K562 (cell line): ENCODE measurements around the gene SEMA3F. TPM values are rescaled to one million over a fixed set of nuclear protein-coding genes. Genes with fewer than 3 reads are reported as not detected.

Experiments
- ATAC-seq: fragments of 200-7000 bp; cut with Tn5 transposase; 3 replicates; pipeline ENCODE4 v1.9.1; 2020; ENCODE audit warnings: moderate library complexity
- BruUV-seq: library from RNA; stranded (reverse); fragments of 400-500 nt; replicated peaks from 2 replicates; lab custom pipeline; 2021; lab: Mats Ljungman, UMichigan
- CTCF ChIA-PET: fragments of 300-600 bp; formaldehyde crosslinking; extraction: SDS; loops from one replicate; lab custom pipeline; 2021; ENCODE audit warnings: low intra/inter-chr PET ratio; lab: Yijun Ruan, JAX
- POLR2A ChIA-PET: fragments of 300-600, 350-650 bp; sonication (Branson Sonifier 250); formaldehyde crosslinking; extraction: SDS; loops from one replicate; lab custom pipeline; 2021; ENCODE audit warnings: antibody characterized with exemption, inconsistent platforms; lab: Yijun Ruan, JAX
- DNase-seq, 4 experiments: peaks; one replicate each; pipeline versions ENCODE4 v3.0.0 to v3.0.0-alpha.2; 2011 to 2018; ENCODE audit warnings: low spot score in 3 of 4, mixed read lengths in 3 of 4; ENCODE audit errors: extremely low read depth in 1 of 4
- FAIRE-seq: peaks from 2 replicates; lab custom pipeline; 2011; peaks lifted over from hg19 to GRCh38; lab: Jason Lieb, UNC
- H2AFZ ChIP-seq: 2 replicates; pipeline ENCODE4 v1.6.0; 2011; ENCODE audit warnings: low read depth, low read length, control low read depth, inconsistent platforms
- H3K27ac ChIP-seq: fragments of 200-600 bp; 3 replicates; pipeline ENCODE4 v1.8.0; 2011; ENCODE audit warnings: low read depth, mild to moderate bottlenecking, control low read depth, inconsistent platforms, low read length, moderate library complexity, mixed read lengths; ENCODE audit errors: extremely low read depth
- H3K27me3 ChIP-seq, 2 experiments: fragments of 300-600 bp in 1 of 2; 2 replicates in 1 of 2; 3 replicates in 1 of 2; pipeline versions ENCODE4 v1.6.0 to v1.8.0; 2011; ENCODE audit warnings: inconsistent platforms in 2 of 2, low read length in 2 of 2, mild to moderate bottlenecking in 1 of 2, mixed read lengths in 1 of 2, moderate library complexity in 1 of 2; ENCODE audit not compliant: control insufficient read depth in 2 of 2, insufficient read depth in 2 of 2
- H3K36me3 ChIP-seq: fragments of 300-600 bp; 3 replicates; pipeline ENCODE4 v1.8.0; 2011; ENCODE audit warnings: mild to moderate bottlenecking, low read length, inconsistent platforms; ENCODE audit not compliant: control insufficient read depth, insufficient read depth
- H3K4me1 ChIP-seq, 2 experiments: fragments of 200-600 bp in 1 of 2; replicated peaks in 1 of 2; 2 replicates in 1 of 2; 3 replicates in 1 of 2; pipeline versions ENCODE4 v1.5.1 to v1.8.0; 2011; ENCODE audit warnings: inconsistent platforms in 2 of 2, low read length in 2 of 2, mild to moderate bottlenecking in 1 of 2, mixed read lengths in 1 of 2, moderate library complexity in 1 of 2; ENCODE audit not compliant: control insufficient read depth in 2 of 2, insufficient read depth in 2 of 2
- H3K4me2 ChIP-seq: 2 replicates; pipeline ENCODE4 v1.6.1; 2011; ENCODE audit warnings: low read length, control low read depth, inconsistent platforms, mixed read lengths; ENCODE audit not compliant: insufficient read depth
- H3K4me3 ChIP-seq: fragments of 200-600 bp; sonication (generic), shearing (Covaris generic); 2 replicates; pipeline ENCODE4 v1.5.1; 2016; ENCODE audit warnings: control low read depth, inconsistent platforms
- H3K79me2 ChIP-seq: fragments of 200-600 bp; 3 replicates; pipeline ENCODE4 v1.8.0; 2011; ENCODE audit warnings: low read length, inconsistent platforms; ENCODE audit not compliant: control insufficient read depth, insufficient read depth
- H3K9ac ChIP-seq, 2 experiments: 2 replicates each; pipeline versions ENCODE4 v1.6.0 to v1.6.1; 2011; ENCODE audit warnings: low read depth in 2 of 2, low read length in 2 of 2, control low read depth in 1 of 2, inconsistent platforms in 1 of 2, mild to moderate bottlenecking in 1 of 2, mixed read lengths in 1 of 2; ENCODE audit not compliant: insufficient read depth in 1 of 2
- H3K9me1 ChIP-seq: one replicate; pipeline ENCODE4 v1.6.0; 2011; ENCODE audit warnings: inconsistent platforms, mild to moderate bottlenecking, low read length, moderate library complexity; ENCODE audit not compliant: control insufficient read depth, insufficient read depth
- H3K9me3 ChIP-seq: replicated peaks from 2 replicates; pipeline ENCODE4 v1.5.1; 2011; ENCODE audit warnings: low read depth, low read length, inconsistent platforms; ENCODE audit not compliant: control insufficient read depth, insufficient read depth
- H4K20me1 ChIP-seq: replicated peaks from 2 replicates; pipeline ENCODE4 v1.6.1; 2011; ENCODE audit warnings: low read length, inconsistent platforms, mixed read lengths; ENCODE audit not compliant: control insufficient read depth, insufficient read depth
- BRD9 ChIP-seq: fragments of 450-650 bp; IDR thresholded peaks from 2 replicates; pipeline ENCODE4 v1.6.1; 2018; ENCODE audit warnings: low read depth; ENCODE audit not compliant: partially characterized antibody
- DIDO1 ChIP-seq: fragments of 450-650 bp; IDR thresholded peaks from 2 replicates; pipeline ENCODE4 v1.6.1; 2016; ENCODE audit warnings: low read depth, missing biosample characterization, missing genetic modification characterization
- ETV1 ChIP-seq: fragments of 450-650 bp; conservative IDR thresholded peaks from 2 replicates; pipeline ENCODE4 v1.6.1; 2016; ENCODE audit warnings: missing genetic modification characterization, control low read depth, low read depth, missing compliant biosample characterization
- ETV6 ChIP-seq, 3 experiments: fragments of 150-350 bp in 1 of 3; sonication (generic) in 1 of 3; formaldehyde crosslinking in 1 of 3; IDR thresholded peaks; 2 replicates each; pipeline versions ENCODE4 v1.6.1 to v1.8.0; 2014 to 2022; ENCODE audit warnings: borderline replicate concordance in 2 of 3, low read depth in 2 of 3, antibody characterized with exemption in 1 of 3, low read length in 1 of 3, mild to moderate bottlenecking in 1 of 3, missing genetic modification reagents in 1 of 3
- EWSR1 ChIP-seq: fragments of 450-650 bp; IDR thresholded peaks from 2 replicates; pipeline ENCODE4 v1.6.1; 2018; ENCODE audit warnings: borderline replicate concordance, mild to moderate bottlenecking, low read depth, moderate library complexity; ENCODE audit not compliant: partially characterized antibody
- FOXP1 ChIP-seq: sonication (generic); formaldehyde crosslinking; IDR thresholded peaks from 2 replicates; pipeline ENCODE4 v1.8.0; 2022; ENCODE audit warnings: mild to moderate bottlenecking, missing genetic modification reagents
- HLTF ChIP-seq: fragments of 450-650 bp; IDR thresholded peaks from 2 replicates; pipeline ENCODE4 v1.6.1; 2016
- MYNN ChIP-seq, 2 experiments: sonication (generic); formaldehyde crosslinking in 1 of 2; IDR thresholded peaks; 2 replicates each; pipeline versions ENCODE4 v1.5.0 to v1.6.1; 2016 to 2020; ENCODE audit warnings: antibody characterized with exemption in 1 of 2, missing genetic modification reagents in 1 of 2
- PHTF2 ChIP-seq: fragments of 250-450 bp; sonication (Bioruptor Pico); IDR thresholded peaks from 2 replicates; pipeline ENCODE4 v1.5.0; 2021; ENCODE audit warnings: mild to moderate bottlenecking
- SIN3A ChIP-seq, 2 experiments: fragments of 150-350 bp in 1 of 2; IDR thresholded peaks; 2 replicates each; pipeline ENCODE4 v1.6.1; 2011 to 2016; ENCODE audit warnings: borderline replicate concordance in 2 of 2, low read depth in 2 of 2, low read length in 2 of 2, mild to moderate bottlenecking in 2 of 2, moderate library complexity in 2 of 2; ENCODE audit not compliant: control insufficient read depth in 1 of 2
- SPI1 ChIP-seq: IDR thresholded peaks from 2 replicates; pipeline ENCODE4 v1.6.1; 2011; ENCODE audit warnings: low read depth, low read length, control low read depth, borderline replicate concordance
- ZFP30 ChIP-seq: fragments of 250-450 bp; sonication (Bioruptor Pico); IDR thresholded peaks from 2 replicates; pipeline ENCODE4 v1.8.0; 2022; ENCODE audit warnings: moderate library complexity, mild to moderate bottlenecking, inconsistent platforms, borderline replicate concordance
- ZNF57 ChIP-seq: fragments of 450-650 bp; formaldehyde crosslinking; IDR thresholded peaks from 2 replicates; pipeline ENCODE4 v1.4.0; 2020; ENCODE audit warnings: mild to moderate bottlenecking, moderate library complexity
- ZSCAN29 ChIP-seq: fragments of 450-650 bp; IDR thresholded peaks from 2 replicates; pipeline ENCODE4 v1.6.1; 2017
- ZSCAN32 ChIP-seq: fragments of 450-650 bp; formaldehyde crosslinking; IDR thresholded peaks from 2 replicates; pipeline ENCODE4 v1.4.0; 2020; ENCODE audit warnings: mild to moderate bottlenecking, moderate library complexity
- WGBS: fragments of 100-300 bp; shearing (Covaris generic); methylation state at CpG from one replicate; pipeline ENCODE4 v1.1.6; 2016; ENCODE audit warnings: low coverage, mixed read lengths; ENCODE audit not compliant: insufficient coverage; ENCODE audit errors: missing lambda C conversion rate; 5-methylcytosine and 5-hydroxymethylcytosine counted together
- in situ Hi-C: fragments of 300-500 bp; cut with MboI; formaldehyde crosslinking; loops from 4 replicates; pipeline ENCODE4 v1.15.0; 2018; ENCODE audit warnings: inconsistent platforms, mixed read lengths
- intact Hi-C: fragments of 100-400 bp; cut with micrococcal nuclease; formaldehyde crosslinking; loops from 2 replicates; pipeline ENCODE4 v1.14.2; 2022
- polyA plus RNA-seq, 8 experiments: library from polyadenylated mRNA; depleted of rRNA in 4 of 8; stranded (reverse) in 5 of 8; unstranded in 3 of 8; fragments of >200 nt; fragmentation: Nextera tagmentation in 2 of 8; fragmentation: Illumina TruSeq in 1 of 8; extraction: Ambion mirVana in 2 of 8; extraction: Trizol in 1 of 8; gene quantifications; 2 replicates each; pipeline versions ENCODE4 v1.2.1 to v1.2.3, GENCODE V29; 2011 to 2014; ENCODE audit warnings: inconsistent platforms in 1 of 8, missing spikeins in 1 of 8
- total RNA-seq, 7 experiments: library from RNA; depleted of rRNA in 6 of 7; stranded (reverse); fragments of >200 nt in 6 of 7; fragmentation: Illumina TruSeq in 2 of 7; extraction: Trizol in 2 of 7; gene quantifications; 2 replicates each; pipeline versions ENCODE4 v1.2.1 to v1.2.3, GENCODE V29; 2011 to 2021; ENCODE audit warnings: low replicate concordance in 1 of 7
- TF ChIP-seq, protein P1 (sequence below), 2 experiments: fragments of 250-450 bp in 1 of 2; fragments of 450-650 bp in 1 of 2; sonication (Bioruptor Pico) in 1 of 2; IDR thresholded peaks; 2 replicates each; pipeline versions ENCODE4 v1.6.1 to v1.8.0; 2016 to 2021; ENCODE audit warnings: mild to moderate bottlenecking in 2 of 2, moderate library complexity in 2 of 2, missing compliant biosample characterization in 1 of 2, missing genetic modification characterization in 1 of 2
- TF ChIP-seq, protein P2 (sequence below): fragments of 450-650 bp; IDR thresholded peaks from 2 replicates; pipeline ENCODE4 v1.6.1; 2018; ENCODE audit warnings: mild to moderate bottlenecking, low read depth; ENCODE audit not compliant: partially characterized antibody

The SEMA3F gene
- total and polyA plus RNA-seq, 9 of the 15 experiments (the other 6 are each of a cell fraction or from before 2014, with no cell fraction given): 0.58 to 3.0 (median 2.0) TPM; not detected in 2

DNA sequence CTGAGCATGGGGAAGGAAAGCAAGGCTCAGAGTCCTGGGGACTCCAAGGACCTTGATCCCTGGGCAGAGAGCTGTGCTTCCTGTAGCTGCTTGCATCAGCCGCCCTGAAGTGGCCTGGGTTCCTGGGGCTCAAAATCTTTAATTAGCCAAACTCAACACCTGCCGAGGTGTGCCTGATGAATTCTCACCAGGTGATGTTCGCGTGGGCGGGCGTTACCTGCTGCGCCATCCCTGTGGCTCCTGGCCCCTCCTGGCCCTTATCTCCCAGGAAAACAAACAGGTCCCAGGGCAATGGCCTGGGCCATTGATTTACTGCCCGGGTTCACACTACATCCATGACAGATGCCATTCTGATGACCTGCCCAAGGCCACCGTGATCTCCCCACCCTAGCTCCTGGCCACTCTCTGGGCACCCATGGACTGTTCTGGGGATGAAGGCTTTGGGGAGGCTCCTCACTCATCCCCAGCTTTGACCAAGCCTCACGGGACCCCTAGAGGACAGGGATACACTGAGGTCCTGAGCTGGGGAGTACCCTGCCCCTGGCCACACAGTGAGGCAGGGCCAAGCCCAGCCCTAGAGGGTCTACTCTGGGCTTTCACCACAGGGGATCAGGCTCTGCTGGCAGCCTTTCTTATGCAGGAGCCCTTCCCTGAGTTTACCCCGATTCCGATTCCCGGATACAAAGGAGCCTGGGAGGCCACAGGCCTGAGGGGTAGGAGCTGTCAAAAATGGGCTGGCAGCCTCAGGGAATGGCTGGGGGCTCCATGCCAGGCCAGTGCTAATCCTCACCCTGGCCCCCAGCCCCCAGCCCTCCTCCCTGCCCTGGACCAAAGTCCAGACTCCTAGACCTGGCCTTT, 55.6 kb downstream of the SEMA3F start:
- in situ Hi-C loops: no loop called here
- no peaks in the 10 kb centered on the region for H3K36me3 ChIP-seq
- H3K9me3 ChIP-seq: no peaks in the 10 kb centered on the region
- no peak for ATAC-seq
- peaks cover 1 to 23% of the 10 kb centered on the region in 2 experiments; a peak in 4 of 5 replicates for H3K27me3 ChIP-seq
- H2AFZ ChIP-seq: no peak overlapping the region
- no peak overlapping the region for H3K4me3 ChIP-seq
- ChIA-PET CTCF (no interaction called here), POLR2A (interaction anchor here (0.6 to 1.7 kb wide), 3 partner anchors 9 to 47 kb away, joined by 3 to 6 read pairs (median 3); no protein-coding TSS in a partner anchor)
- H3K79me2 ChIP-seq: no peaks in the 10 kb centered on the region
- peaks cover 0 to 3% of the 10 kb centered on the region in 2 experiments; a peak in 2 of 5 replicates for H3K4me1 ChIP-seq
- intact Hi-C loops: no loop called here
- H3K27ac ChIP-seq: no peak overlapping the region
- BruUV-seq: no TSS peak
- DNase-seq: no peak
- TF ChIP-seq MYNN (IDR thresholded peaks at IDR 0.05) (no peak), MYNN (CRISPR knock-in tag; IDR thresholded peaks at IDR 0.05) (no peak), PHTF2 (CRISPR knock-in tag) (no peak), EWSR1 (no peak), ZNF57 (CRISPR knock-in tag) (no peak), ZFP30 (CRISPR knock-in tag) (no peak), DIDO1 (tag) (no peak), ETV1 (tag) (no peak), BRD9 (no peak), ETV6 (IDR thresholded peaks at IDR 0.05; ENCODE audit: borderline replicate concordance in 1 of 2, low read depth in 2 of 2, low read length in 1 of 2) (no peak), ETV6 (CRISPR knock-in tag; IDR thresholded peaks at IDR 0.05; ENCODE audit: borderline replicate concordance) (no peak), ZSCAN32 (CRISPR knock-in tag) (no peak), SIN3A (IDR thresholded peaks at IDR 0.05; ENCODE audit: borderline replicate concordance in 2 of 2, control insufficient read depth in 1 of 2, low read depth in 2 of 2, low read length in 2 of 2) (no peak), FOXP1 (CRISPR knock-in tag) (no peak), HLTF (no peak), ZSCAN29 (no peak), SPI1 (no peak)
- TF ChIP-seq, protein P1, sequence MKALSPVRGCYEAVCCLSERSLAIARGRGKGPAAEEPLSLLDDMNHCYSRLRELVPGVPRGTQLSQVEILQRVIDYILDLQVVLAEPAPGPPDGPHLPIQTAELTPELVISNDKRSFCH (CRISPR knock-in tag; IDR thresholded peaks at IDR 0.05): no peak
- TF ChIP-seq, protein P1 (tag; IDR thresholded peaks at IDR 0.05): no peak
- TF ChIP-seq, protein P2, sequence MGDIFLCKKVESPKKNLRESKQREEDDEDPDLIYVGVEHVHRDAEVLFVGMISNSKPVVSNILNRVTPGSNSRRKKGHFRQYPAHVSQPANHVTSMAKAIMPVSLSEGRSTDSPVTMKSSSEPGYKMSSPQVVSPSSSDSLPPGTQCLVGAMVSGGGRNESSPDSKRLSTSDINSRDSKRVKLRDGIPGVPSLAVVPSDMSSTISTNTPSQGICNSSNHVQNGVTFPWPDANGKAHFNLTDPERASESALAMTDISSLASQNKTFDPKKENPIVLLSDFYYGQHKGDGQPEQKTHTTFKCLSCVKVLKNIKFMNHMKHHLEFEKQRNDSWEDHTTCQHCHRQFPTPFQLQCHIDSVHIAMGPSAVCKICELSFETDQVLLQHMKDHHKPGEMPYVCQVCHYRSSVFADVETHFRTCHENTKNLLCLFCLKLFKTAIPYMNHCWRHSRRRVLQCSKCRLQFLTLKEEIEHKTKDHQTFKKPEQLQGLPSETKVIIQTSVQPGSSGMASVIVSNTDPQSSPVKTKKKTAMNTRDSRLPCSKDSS: no peak
- H3K9me1 ChIP-seq: no peaks in the 10 kb centered on the region
- WGBS: 27% methylated on average over 11 of the region's 13 CpGs
- H3K4me2 ChIP-seq: no peak overlapping the region
- FAIRE-seq: no peak
- no peaks in the 10 kb centered on the region for H4K20me1 ChIP-seq
- H3K9ac ChIP-seq: no peak overlapping the region
